ENCODE results near the gene CNKSR2. TPM values are rescaled to one million over a fixed set of nuclear protein-coding genes. Genes with fewer than 3 reads are reported as not detected.

CNKSR2 gene
- total RNA-seq, 6 experiments from 2014 or later, result not detected

DNA sequence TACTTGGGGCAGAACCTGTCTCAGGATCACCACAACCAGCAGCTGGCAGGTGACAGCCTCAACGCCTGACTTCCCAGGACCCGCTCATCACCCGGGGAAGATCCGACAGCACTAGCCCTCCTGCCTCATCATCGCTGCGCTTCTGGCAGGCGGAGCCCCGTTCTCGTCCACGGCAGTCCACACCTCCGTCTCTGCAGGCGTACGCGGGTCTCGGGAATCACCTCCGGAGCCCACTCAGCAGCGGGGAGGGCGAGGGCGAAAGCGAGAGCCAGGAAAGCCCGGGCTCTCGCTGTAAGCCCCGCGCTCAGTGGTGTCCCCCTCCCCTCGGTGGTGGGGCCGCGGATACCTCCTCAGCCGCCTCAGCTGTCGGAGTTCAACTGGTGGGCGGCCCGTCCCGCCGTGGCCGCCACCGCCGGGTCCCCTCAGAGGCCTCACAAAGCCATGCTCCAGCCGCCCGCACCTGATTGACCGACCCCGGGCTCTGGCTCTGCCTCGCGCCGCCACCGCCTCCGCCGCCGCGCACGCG lies 518 bp upstream of the CNKSR2 start:
- no peaks in the 10 kb centered on the region for H3K9me3 Mint-ChIP-seq
- H3K27me3 Mint-ChIP-seq (ENCODE audit: insufficient read depth), result no peaks in the 10 kb centered on the region
- H3K36me3 Mint-ChIP-seq (ENCODE audit: low read depth), result no peaks in the 10 kb centered on the region
- H3K27ac Mint-ChIP-seq, result no peak overlapping the region
- no peak for DNase-seq
- TF ChIP-seq, protein P1, sequence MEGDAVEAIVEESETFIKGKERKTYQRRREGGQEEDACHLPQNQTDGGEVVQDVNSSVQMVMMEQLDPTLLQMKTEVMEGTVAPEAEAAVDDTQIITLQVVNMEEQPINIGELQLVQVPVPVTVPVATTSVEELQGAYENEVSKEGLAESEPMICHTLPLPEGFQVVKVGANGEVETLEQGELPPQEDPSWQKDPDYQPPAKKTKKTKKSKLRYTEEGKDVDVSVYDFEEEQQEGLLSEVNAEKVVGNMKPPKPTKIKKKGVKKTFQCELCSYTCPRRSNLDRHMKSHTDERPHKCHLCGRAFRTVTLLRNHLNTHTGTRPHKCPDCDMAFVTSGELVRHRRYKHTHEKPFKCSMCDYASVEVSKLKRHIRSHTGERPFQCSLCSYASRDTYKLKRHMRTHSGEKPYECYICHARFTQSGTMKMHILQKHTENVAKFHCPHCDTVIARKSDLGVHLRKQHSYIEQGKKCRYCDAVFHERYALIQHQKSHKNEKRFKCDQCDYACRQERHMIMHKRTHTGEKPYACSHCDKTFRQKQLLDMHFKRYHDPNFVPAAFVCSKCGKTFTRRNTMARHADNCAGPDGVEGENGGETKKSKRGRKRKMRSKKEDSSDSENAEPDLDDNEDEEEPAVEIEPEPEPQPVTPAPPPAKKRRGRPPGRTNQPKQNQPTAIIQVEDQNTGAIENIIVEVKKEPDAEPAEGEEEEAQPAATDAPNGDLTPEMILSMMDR (IDR thresholded peaks at IDR 0.05), result no peak
- H3K4me3 Mint-ChIP-seq, result no peak overlapping the region
- H3K4me1 Mint-ChIP-seq (ENCODE audit: low read depth), result no peaks in the 10 kb centered on the region

DNA sequence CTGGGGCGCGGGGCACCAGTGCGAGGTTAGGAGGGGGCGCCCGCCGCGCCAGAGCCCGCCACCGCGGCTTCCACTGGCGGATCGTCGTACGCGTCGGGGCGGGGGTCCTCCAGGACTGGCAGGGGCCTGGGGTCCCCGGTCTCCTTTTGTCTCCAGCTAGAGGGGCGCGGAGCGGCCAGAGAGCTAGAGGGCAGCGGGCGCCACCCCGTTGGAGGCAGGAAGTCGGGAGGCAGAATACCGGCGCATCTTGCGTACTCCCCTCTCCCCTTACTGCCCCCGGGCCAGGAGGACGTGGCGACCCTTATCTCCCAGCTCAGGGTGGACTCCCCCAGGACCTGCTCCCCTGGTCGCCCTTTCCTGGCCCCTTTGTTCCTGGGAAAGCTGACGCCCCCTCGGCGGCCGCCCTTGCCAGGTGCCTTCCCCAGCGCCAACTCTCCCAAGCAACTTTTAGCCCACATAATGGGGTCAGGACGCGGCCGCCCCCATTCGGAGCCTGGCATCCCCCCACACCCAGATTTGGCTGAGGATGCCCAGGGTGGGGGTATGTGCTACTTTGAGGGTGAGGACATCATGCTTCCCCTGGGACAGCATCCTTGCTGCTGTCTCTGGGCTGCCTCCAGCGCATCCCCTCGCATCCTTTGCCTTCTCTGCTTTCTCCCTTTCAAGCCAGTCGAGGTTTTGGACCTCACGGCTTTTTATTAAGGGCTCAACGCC lies 933 bp downstream of the CNKSR2 start:
- Mint-ChIP-seq H3K27ac (no peak overlapping the region), H3K4me3 (no peak overlapping the region), H3K9me3 (no peaks in the 10 kb centered on the region), H3K27me3 (ENCODE audit: insufficient read depth) (no peaks in the 10 kb centered on the region), H3K36me3 (ENCODE audit: low read depth) (no peaks in the 10 kb centered on the region), H3K4me1 (ENCODE audit: low read depth) (no peaks in the 10 kb centered on the region)
- TF ChIP-seq, protein P1 (IDR thresholded peaks at IDR 0.05), result no peak
- no peak for DNase-seq

DNA sequence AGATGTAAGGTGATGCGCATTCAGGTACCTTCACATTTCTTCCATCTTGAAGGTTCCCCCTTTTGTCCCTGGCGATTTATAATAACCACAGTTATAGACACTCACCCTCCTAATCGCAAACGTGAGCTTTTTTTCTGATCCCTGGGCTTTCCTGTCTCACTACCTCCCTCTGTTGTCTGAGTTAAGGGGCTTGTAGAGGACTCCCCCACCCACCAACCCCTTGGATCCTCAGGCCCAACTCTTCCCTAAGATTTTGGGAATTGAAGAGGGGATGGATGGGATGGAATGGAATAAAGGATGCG lies 1.4 kb downstream of the CNKSR2 start:
- Mint-ChIP-seq H3K4me1 (ENCODE audit: low read depth) (no peaks in the 10 kb centered on the region), H3K27ac (no peak overlapping the region), H3K27me3 (ENCODE audit: insufficient read depth) (no peaks in the 10 kb centered on the region), H3K36me3 (ENCODE audit: low read depth) (no peaks in the 10 kb centered on the region), H3K4me3 (no peak overlapping the region), H3K9me3 (no peaks in the 10 kb centered on the region)
- no peak for DNase-seq
- TF ChIP-seq, protein P1 (IDR thresholded peaks at IDR 0.05), result no peak

DNA sequence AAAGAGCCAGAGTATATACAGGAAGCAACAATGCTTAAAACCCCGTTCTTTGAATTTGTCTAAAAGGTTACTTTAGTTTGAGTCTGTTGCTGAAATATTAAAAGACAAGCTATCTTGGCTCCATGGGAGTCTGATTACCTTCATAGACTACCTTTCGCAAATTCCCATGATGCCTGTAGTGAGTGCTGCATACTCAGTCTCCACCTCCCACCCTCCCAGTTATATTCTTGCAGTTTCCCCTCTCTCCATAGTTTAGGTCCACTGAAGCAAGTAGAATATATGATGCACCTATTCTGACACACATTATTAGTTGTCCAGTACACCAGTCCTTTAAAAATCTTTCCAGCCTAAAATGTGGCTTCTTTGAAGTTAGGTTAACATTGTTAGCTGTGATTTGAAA lies 2.4 kb downstream of the CNKSR2 start:
- no peak for DNase-seq
- no peaks in the 10 kb centered on the region for H3K36me3 Mint-ChIP-seq (ENCODE audit: low read depth)
- TF ChIP-seq, protein P1 (IDR thresholded peaks at IDR 0.05), result no peak
- no peak overlapping the region for H3K4me3 Mint-ChIP-seq
- no peaks in the 10 kb centered on the region for H3K4me1 Mint-ChIP-seq (ENCODE audit: low read depth)
- no peaks in the 10 kb centered on the region for H3K9me3 Mint-ChIP-seq
- H3K27ac Mint-ChIP-seq, result no peak overlapping the region
- no peaks in the 10 kb centered on the region for H3K27me3 Mint-ChIP-seq (ENCODE audit: insufficient read depth)

DNA sequence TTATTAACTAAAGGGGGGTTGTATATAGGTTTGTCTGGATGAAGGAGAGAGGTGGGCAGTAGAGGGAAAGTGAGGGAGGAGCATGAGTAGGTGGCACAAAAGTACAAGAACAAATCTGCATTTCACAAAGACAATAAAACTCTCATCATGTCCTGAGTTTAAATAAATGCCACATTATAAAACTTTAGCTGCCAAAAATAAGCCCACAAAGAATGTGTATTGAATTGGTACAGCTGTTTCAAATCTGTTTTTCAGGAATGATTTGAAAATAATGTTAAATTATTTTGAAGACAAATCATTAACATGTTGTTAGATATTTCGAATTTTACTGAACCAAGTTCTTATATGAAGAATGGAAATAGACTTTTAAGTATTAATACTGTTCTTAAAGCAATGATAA lies 5.8 kb downstream of the CNKSR2 start:
- no peaks in the 10 kb centered on the region for H3K4me1 Mint-ChIP-seq (ENCODE audit: low read depth)
- DNase-seq, result no peak
- no peaks in the 10 kb centered on the region for H3K27me3 Mint-ChIP-seq (ENCODE audit: insufficient read depth)

More for the DNA sequence above, 5.8 kb downstream of the CNKSR2 start:
- Mint-ChIP-seq H3K36me3 (ENCODE audit: low read depth) (no peaks in the 10 kb centered on the region), H3K9me3 (no peaks in the 10 kb centered on the region), H3K27ac (no peak overlapping the region), H3K4me3 (no peak overlapping the region)
- TF ChIP-seq, protein P1 (IDR thresholded peaks at IDR 0.05), result no peak
